HepG2 (cell line): ENCODE results near the gene PCNX1. TPM values are rescaled to one million over a fixed set of nuclear protein-coding genes. Genes with fewer than 3 reads are reported as not detected.

Source experiments
- ATAC-seq: fragments of 200-7000 bp; cut with Tn5 transposase; 3 replicates; pipeline ENCODE4 v1.9.1; 2020; ENCODE audit warnings: mild to moderate bottlenecking, moderate library complexity
- BruUV-seq: library from RNA; stranded (reverse); fragments of 400-500 nt; replicated peaks from 2 replicates; lab custom pipeline; 2021; lab: Mats Ljungman, UMichigan
- CTCF ChIA-PET: fragments of 300-600 bp; formaldehyde crosslinking; extraction: SDS; loops from one replicate; lab custom pipeline; 2021; ENCODE audit warnings: low total read pairs, inconsistent platforms, low intra/inter-chr PET ratio; lab: Yijun Ruan, JAX
- POLR2A ChIA-PET: fragments of 350-600 bp; sonication (Branson Sonifier 250); formaldehyde crosslinking; loops from one replicate; lab custom pipeline; 2020; ENCODE audit warnings: antibody characterized with exemption, inconsistent platforms; lab: Yijun Ruan, JAX
- DNase-seq: peaks from one replicate; pipeline ENCODE4 v3.0.0-alpha.2; 2015; ENCODE audit warnings: low spot score
- FAIRE-seq: peaks from 3 replicates; lab custom pipeline; 2011; peaks lifted over from hg19 to GRCh38; lab: Jason Lieb, UNC
- H2AFZ ChIP-seq: one replicate; pipeline ENCODE4 v1.6.1; 2011; ENCODE audit warnings: low read length, inconsistent platforms
- H3K27ac ChIP-seq: fragments of 300-600 bp; 3 replicates; pipeline ENCODE4 v1.8.0; 2011; ENCODE audit warnings: mixed run types, mild to moderate bottlenecking, mixed read lengths, low read length, inconsistent platforms; ENCODE audit not compliant: insufficient read depth; ENCODE audit errors: extremely low read length
- H3K27me3 ChIP-seq, 2 experiments: fragments of 200-600 bp in 1 of 2; 2 replicates in 1 of 2; 3 replicates in 1 of 2; pipeline versions ENCODE4 v1.6.0 to v1.8.0; 2011; ENCODE audit warnings: low read length in 2 of 2, mild to moderate bottlenecking in 2 of 2, moderate library complexity in 2 of 2, inconsistent platforms in 1 of 2; ENCODE audit not compliant: insufficient read depth in 2 of 2, control insufficient read depth in 1 of 2
- H3K36me3 ChIP-seq, 2 experiments: fragments of 200-600 bp in 1 of 2; replicated peaks in 1 of 2; 2 replicates in 1 of 2; 3 replicates in 1 of 2; pipeline versions ENCODE4 v1.5.1 to v1.8.0; 2011; ENCODE audit warnings: low read length in 2 of 2, inconsistent platforms in 1 of 2; ENCODE audit not compliant: insufficient read depth in 2 of 2, control insufficient read depth in 1 of 2
- H3K4me1 ChIP-seq: 2 replicates; pipeline ENCODE4 v1.5.1; 2012; ENCODE audit warnings: low read length, inconsistent platforms; ENCODE audit not compliant: insufficient read depth
- H3K4me2 ChIP-seq: 2 replicates; pipeline ENCODE4 v1.6.0; 2011; ENCODE audit warnings: low read depth, low read length, inconsistent platforms
- H3K4me3 ChIP-seq, 3 experiments: fragments of 200-600 bp in 1 of 3; sonication (generic), shearing (Covaris generic) in 1 of 3; replicated peaks in 1 of 3; 2 replicates each; pipeline ENCODE4 v1.5.1; 2011 to 2016; ENCODE audit warnings: low read length in 3 of 3, inconsistent platforms in 2 of 3, low read depth in 2 of 3, mild to moderate bottlenecking in 2 of 3, control low read depth in 1 of 3, mixed read lengths in 1 of 3; ENCODE audit not compliant: insufficient read depth in 1 of 3
- H3K79me2 ChIP-seq: one replicate; pipeline ENCODE4 v1.6.1; 2011; ENCODE audit warnings: low read length, inconsistent platforms; ENCODE audit not compliant: insufficient read depth
- H3K9ac ChIP-seq: 2 replicates; pipeline ENCODE4 v1.6.0; 2011; ENCODE audit warnings: mild to moderate bottlenecking, low read depth, low read length, inconsistent platforms; ENCODE audit not compliant: insufficient read depth
- H3K9me3 ChIP-seq: 2 replicates; pipeline ENCODE4 v1.5.1; 2012; ENCODE audit warnings: mild to moderate bottlenecking, low read length
- H4K20me1 ChIP-seq: 2 replicates; pipeline ENCODE4 v1.6.0; 2011; ENCODE audit warnings: inconsistent platforms, mild to moderate bottlenecking, low read length, moderate library complexity; ENCODE audit not compliant: insufficient read depth
- CHD4 ChIP-seq: fragments of 200-600 bp; sonication (generic); IDR thresholded peaks from 2 replicates; pipeline ENCODE4 v1.7.0; 2017; ENCODE audit warnings: mild to moderate bottlenecking, low read length, borderline replicate concordance
- HHEX ChIP-seq: IDR thresholded peaks from 2 replicates; pipeline ENCODE4 v1.6.1; 2016; ENCODE audit warnings: control low read depth
- HNF1B ChIP-seq: sonication (generic); formaldehyde crosslinking; IDR thresholded peaks from 2 replicates; pipeline ENCODE4 v1.5.1; 2020; ENCODE audit warnings: mild to moderate bottlenecking, moderate library complexity, missing genetic modification reagents
- MAZ ChIP-seq, 2 experiments: sonication (generic) in 1 of 2; formaldehyde crosslinking in 1 of 2; IDR thresholded peaks; 2 replicates each; pipeline versions ENCODE4 v1.5.0 to v1.6.1; 2012 to 2020; ENCODE audit warnings: low read depth in 2 of 2, mild to moderate bottlenecking in 2 of 2, borderline replicate concordance in 1 of 2, improper control_type of control experiment in 1 of 2, low read length in 1 of 2, missing genetic modification reagents in 1 of 2, moderate library complexity in 1 of 2
- TBL1XR1 ChIP-seq: fragments of 150-350 bp; IDR thresholded peaks from 2 replicates; pipeline ENCODE4 v1.6.1; 2014; ENCODE audit warnings: borderline replicate concordance, low read length; ENCODE audit not compliant: partially characterized antibody
- ZFP37 ChIP-seq: sonication (generic); formaldehyde crosslinking; IDR thresholded peaks from 2 replicates; pipeline ENCODE4 v1.4.0; 2020; ENCODE audit warnings: missing genetic modification reagents, borderline replicate concordance
- ZNF337 ChIP-seq: sonication (generic); formaldehyde crosslinking; IDR thresholded peaks from 2 replicates; pipeline ENCODE4 v1.5.1; 2020; ENCODE audit warnings: missing genetic modification reagents, low read depth, mild to moderate bottlenecking, borderline replicate concordance
- ZNF512 ChIP-seq: sonication (generic); formaldehyde crosslinking; IDR thresholded peaks from 2 replicates; pipeline ENCODE4 v1.4.0; 2020; ENCODE audit warnings: mild to moderate bottlenecking, missing genetic modification reagents
- ZNF564 ChIP-seq: sonication (generic); formaldehyde crosslinking; IDR thresholded peaks from 2 replicates; pipeline ENCODE4 v1.8.1; 2023; ENCODE audit warnings: mild to moderate bottlenecking, missing genetic modification reagents
- ZNF687 ChIP-seq: sonication (generic); formaldehyde crosslinking; IDR thresholded peaks from 2 replicates; pipeline ENCODE4 v1.5.1; 2020; ENCODE audit warnings: mild to moderate bottlenecking, missing genetic modification reagents, moderate library complexity
- WGBS: methylation state at CpG from one replicate; pipeline ENCODE4 v1.1.6; 2017; ENCODE audit warnings: low lambda C conversion rate; 5-methylcytosine and 5-hydroxymethylcytosine counted together
- in situ Hi-C: cut with HindIII; loops from 2 replicates; pipeline ENCODE4 v1.10.0; 2017; ENCODE audit warnings: low pct_unique_long_range_greater_than_20kb; ENCODE audit not compliant: extremely low pct_ligation_motif_present
- intact Hi-C: fragments of 100-400 bp; cut with micrococcal nuclease; formaldehyde crosslinking; loops from one replicate; pipeline ENCODE4 v1.10.0; 2022; ENCODE audit not compliant: unreplicated experiment
- polyA plus RNA-seq, 8 experiments: library from polyadenylated mRNA; depleted of rRNA in 3 of 8; stranded (reverse) in 7 of 8; unstranded in 1 of 8; fragments of >200 nt; fragmentation: Illumina TruSeq in 4 of 8; extraction: Trizol in 4 of 8; gene quantifications; 2 replicates each; pipeline versions ENCODE4 v1.2.1 to v1.2.3, GENCODE V29; 2011 to 2016; ENCODE audit warnings: low read depth in 4 of 8, missing spikeins in 1 of 8, mixed read lengths in 1 of 8; ENCODE audit not compliant: insufficient read depth in 1 of 8
- total RNA-seq, 5 experiments: library from RNA; depleted of rRNA; stranded (reverse); fragments of >200 nt; fragmentation: Illumina TruSeq; extraction: Trizol; gene quantifications; 2 replicates each; pipeline ENCODE4 v1.2.3, GENCODE V29; 2016; ENCODE audit warnings: low read depth in 1 of 5

The PCNX1 gene
- total and polyA plus RNA-seq, 2 of the 13 experiments (the other 11 are each of a cell fraction or from before 2014, with no cell fraction given) = 24.9 to 30.3 TPM

GRCh38 chr14:71031000-71031399 lies 123.7 kb downstream of the PCNX1 start:
- WGBS = 100% methylated on average over 1 of the region's 1 CpG
- intact Hi-C loops = no loop called here
- Histone ChIP-seq H3K4me1 (no peaks in the 10 kb centered on the region), H3K4me2 (no peak overlapping the region), H3K9ac (no peak overlapping the region), H3K79me2 (no peaks in the 10 kb centered on the region)
- no peak for ATAC-seq
- no TSS peak for BruUV-seq
- in situ Hi-C loops = no loop called here
- TF ChIP-seq ZNF337 (CRISPR knock-in tag) (no peak), ZNF564 (CRISPR knock-in tag) (no peak), TBL1XR1 (no peak)
- TF ChIP-seq, all 625 proteins: peak for 0
- no peaks in the 10 kb centered on the region for H3K27me3 ChIP-seq
- peaks cover 5 to 27% of the 10 kb centered on the region in 2 experiments for H3K36me3 ChIP-seq
- H3K4me3 ChIP-seq = no peak overlapping the region
- POLR2A ChIA-PET = no interaction called here
- H2AFZ ChIP-seq = no peak overlapping the region
- CTCF ChIA-PET = no interaction called here
- no peak for DNase-seq
- FAIRE-seq = no peak
- H4K20me1 ChIP-seq = peaks cover 2% of the 10 kb centered on the region; the same call in 1 of the 2 replicates
- no peak overlapping the region for H3K27ac ChIP-seq
- H3K9me3 ChIP-seq = no peaks in the 10 kb centered on the region

- H3K27ac ChIP-seq = no peak overlapping the region
- POLR2A ChIA-PET = no interaction called here
- BruUV-seq = no TSS peak
- no peak for TF ChIP-seq HHEX (CRISPR knock-in tag)
- TF ChIP-seq CHD4 = no peak
- TF ChIP-seq HNF1B (CRISPR knock-in tag) = no peak
- no peak for TF ChIP-seq MAZ (IDR thresholded peaks at IDR 0.05; ENCODE audit: borderline replicate concordance, low read depth, low read length)
- TF ChIP-seq MAZ (CRISPR knock-in tag; IDR thresholded peaks at IDR 0.05; ENCODE audit: low read depth) = no peak
- TF ChIP-seq ZFP37 (CRISPR knock-in tag) = no peak
- TF ChIP-seq ZNF687 (CRISPR knock-in tag) = no peak
- no peak for TF ChIP-seq ZNF512 (CRISPR knock-in tag)
These were observed 129.2 kb downstream of the PCNX1 start for GRCh38 chr14:71036433-71036832.

More at GRCh38 chr14:71036433-71036832, 129.2 kb downstream of the PCNX1 start:
- Histone ChIP-seq H3K79me2 (no peaks in the 10 kb centered on the region), H3K9ac (no peak overlapping the region), H3K4me1 (no peaks in the 10 kb centered on the region), H2AFZ (no peak overlapping the region), H3K36me3 (peaks cover 3 to 22% of the 10 kb centered on the region in 2 experiments; a peak in 3 of 5 replicates), H3K27me3 (no peaks in the 10 kb centered on the region), H3K9me3 (no peaks in the 10 kb centered on the region), H4K20me1 (no peaks in the 10 kb centered on the region), H3K4me3 (no peak overlapping the region), H3K4me2 (no peak overlapping the region)
- ATAC-seq (no peak), DNase-seq (peak; percentile 23), FAIRE-seq (no peak)
- CTCF ChIA-PET = no interaction called here
- intact Hi-C loops = no loop called here
- in situ Hi-C loops = no loop called here
- 90% methylated on average over 4 of the region's 4 CpGs for WGBS
